GM19099 (cell line): ENCODE data around the gene LMBRD2.

Experiments used
- POLR2A ChIP-seq: IDR thresholded peaks from 3 replicates; pipeline ENCODE4 v1.6.1; 2011; ENCODE audit warnings: low read depth; ENCODE audit not compliant: insufficient read length; ENCODE audit errors: extremely low read depth

The LMBRD2 gene

DNA sequence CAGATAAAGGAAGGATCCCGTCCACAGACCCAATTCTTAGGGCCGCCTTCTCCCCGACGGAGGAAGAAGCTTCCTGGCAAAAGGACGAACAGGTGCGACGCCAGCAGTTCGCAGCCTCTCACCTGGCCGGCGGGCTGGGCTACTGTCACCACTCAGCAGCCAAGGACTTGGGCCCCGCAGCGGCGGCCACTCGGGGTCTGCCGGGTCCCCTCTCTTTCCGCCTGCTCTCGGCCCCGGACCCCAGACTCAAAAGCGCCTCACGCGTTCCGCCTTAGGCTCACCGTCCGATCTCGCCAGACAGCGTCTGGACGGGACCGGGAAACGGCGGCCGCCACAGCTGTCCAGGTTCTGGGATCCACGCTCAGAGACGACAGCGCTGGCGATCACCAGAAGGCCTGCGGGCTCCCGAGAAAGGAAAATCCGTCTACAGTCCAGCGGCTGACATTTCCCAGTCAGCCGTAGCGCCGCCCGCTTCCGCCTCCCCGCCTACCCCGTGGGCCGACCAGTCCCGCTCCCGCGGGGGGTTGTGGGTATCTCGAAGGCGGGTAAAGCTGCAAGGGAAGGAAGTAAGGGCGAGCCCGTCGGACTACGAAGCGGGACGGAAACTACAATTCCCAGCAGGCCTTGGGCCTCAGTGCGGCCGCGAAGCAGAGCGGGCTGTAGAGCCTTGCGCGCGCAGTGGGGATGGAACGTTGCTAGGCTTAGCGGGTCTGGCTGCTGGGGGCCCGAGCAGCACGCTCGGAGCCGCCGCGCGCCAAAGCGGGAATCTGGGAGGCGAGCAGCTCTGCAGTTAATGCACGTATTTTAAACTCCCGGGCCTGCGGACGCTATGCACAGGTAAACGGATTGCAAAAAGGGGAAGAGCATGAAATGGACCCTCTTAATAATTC is at the start of gene LMBRD2, which contains the start of gene SKP2:
TSS of gene LMBRD2 (minus strand) at position 454 of the 890 bp plus-strand sequence. CDS start 8,538 bp downstream, outside the sequence.
TSS of gene SKP2 (plus strand) at position 678 of the 890 bp plus-strand sequence. CDS start at position 830, 152 bp downstream.
- peak; percentile 79 for TF ChIP-seq POLR2A

DNA sequence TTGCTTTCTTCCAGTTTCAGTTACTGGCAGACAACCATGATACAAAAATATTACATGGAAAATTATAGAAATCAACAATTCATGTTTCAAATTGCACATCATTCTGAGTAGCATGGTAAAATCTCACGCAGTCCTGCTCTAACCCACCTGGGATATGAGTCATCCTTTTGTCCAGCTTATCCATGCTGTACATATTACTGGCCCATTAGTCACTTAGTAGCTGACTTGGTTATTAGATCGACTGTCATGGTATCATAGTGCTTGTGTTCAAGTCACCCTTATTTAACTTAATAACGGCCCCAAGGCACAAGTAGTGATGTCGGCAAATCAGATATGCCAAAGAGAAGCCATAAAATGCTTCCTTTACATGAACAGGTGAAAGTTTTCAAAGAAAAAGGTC is 48.8 kb upstream of the LMBRD2 start:
- TF ChIP-seq POLR2A, result no peak

DNA sequence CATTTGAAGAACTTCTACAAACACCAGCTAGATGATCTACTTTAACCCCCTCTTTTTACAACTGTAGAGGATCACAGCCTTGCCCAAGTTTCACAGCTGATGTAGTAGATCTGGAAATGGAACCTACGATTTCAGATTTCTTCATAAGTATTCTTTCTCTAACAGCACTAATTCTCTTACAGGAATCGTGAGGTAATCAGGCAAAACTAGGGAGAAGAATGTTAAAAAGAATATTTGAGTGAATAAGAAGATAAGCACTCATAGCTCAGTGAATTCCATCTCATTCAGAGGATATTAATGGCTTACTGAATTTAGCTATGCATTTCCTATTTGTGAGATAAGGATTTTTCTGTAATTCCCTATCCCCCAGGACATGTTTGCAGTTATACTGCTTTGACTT is 47.9 kb upstream of the LMBRD2 start:
- no peak for TF ChIP-seq POLR2A

DNA sequence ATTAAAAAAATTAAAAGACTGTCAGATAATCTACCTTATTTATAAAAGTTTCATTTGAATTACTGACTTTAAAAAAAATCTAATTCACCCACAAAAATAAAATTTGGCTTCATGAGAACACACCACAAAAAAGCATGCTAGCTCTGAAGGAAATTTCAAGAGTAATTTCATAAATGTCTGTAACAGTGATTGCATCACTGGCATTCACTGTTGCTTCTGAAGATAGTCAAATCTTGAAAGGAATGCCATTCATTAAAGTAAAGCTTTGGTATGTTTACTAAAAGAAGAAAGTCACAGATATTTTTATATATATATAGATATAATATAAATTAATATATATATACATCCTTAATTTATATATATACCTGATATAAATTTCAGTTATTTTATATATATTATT is 46.6 kb upstream of the LMBRD2 start:
- TF ChIP-seq POLR2A, result no peak

DNA sequence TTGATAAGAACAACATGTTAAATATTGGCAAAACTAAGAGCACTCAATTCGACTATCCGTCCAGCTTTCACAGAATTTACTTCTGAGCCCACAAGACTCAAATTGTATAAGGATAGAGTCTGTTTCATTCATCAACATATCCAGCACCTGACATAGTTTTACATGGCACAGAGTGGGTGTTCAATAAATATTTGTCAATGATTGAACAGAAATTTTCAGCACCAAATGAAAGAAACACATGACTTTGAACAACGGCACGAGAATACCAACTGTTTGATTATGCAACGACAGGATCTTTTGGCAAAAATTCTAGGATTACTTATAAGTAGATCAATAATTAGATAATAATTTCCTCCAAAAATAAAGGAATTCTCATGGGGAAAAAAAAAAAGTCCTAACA is 42.1 kb upstream of the LMBRD2 start:
- no peak for TF ChIP-seq POLR2A

DNA sequence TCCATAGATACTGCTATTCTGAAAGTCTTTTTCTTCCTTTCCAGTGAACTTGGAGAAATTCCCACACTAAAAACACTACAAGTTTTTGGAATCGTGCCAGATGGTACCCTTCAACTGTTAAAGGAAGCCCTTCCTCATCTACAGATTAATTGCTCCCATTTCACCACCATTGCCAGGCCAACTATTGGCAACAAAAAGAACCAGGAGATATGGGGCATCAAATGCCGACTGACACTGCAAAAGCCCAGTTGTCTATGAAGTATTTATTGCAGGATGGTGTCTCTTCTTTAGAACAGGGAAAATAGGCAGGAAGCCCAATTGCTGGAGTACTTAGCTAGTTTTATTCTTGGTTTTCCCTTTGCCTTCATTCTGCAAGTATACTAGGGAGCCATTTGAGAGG is 30.1 kb upstream of the LMBRD2 start:
- no peak for TF ChIP-seq POLR2A

DNA sequence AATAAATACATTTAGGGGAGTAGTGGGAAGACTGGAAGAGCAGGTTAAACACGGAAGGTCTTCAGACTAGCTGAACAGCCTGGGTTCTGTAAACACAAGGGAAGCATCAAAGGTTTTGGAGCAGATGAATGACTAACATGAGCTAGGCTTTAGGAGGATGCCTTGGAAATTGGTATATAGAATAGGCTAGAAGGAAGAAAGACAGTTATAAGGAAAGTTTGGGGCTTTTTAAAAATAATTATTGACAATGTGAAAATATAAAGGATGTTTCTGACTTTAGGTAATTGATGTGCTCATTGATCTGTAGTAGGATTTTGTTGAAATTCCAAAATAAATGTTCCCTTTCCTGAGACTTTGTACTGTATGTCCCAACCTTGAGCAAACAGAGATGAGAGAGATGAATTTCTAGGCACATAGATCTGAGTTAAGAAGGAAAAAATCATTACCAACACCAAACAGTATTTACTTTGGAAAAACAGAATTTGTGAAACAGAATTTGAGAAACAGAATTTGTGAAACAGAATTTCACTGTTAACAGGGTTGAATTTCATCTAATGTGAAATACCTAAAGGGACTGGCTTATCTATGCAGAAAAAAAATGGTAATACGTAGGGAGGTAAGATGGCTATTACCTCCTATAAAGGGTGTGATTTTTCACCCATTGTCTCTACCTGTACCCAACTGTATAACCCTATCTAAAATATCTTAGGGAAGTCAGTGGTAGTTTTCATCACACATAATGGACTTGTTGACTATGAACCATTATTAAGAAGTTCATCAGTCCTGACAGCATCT is 29.1 kb upstream of the LMBRD2 start:
- TF ChIP-seq POLR2A, result no peak

DNA sequence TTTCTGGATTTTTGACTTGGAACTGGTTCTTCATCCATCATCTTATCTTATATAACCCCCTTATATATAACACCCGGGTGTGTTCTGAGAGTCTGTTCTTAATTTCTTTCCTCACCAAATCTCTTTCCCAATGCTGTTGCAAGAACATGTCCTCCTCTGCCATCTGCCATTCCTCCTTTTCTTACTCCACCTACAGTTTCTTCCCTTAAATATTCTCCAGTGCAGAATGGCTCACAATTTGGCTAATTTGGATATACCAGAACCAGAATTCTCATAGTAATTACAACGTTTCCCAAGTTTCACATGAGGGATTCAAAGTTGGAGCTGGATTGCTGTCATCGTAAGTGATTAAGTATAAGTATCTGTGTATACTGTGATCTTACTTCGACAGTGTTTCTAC is 28.3 kb upstream of the LMBRD2 start:
- TF ChIP-seq POLR2A, result no peak

DNA sequence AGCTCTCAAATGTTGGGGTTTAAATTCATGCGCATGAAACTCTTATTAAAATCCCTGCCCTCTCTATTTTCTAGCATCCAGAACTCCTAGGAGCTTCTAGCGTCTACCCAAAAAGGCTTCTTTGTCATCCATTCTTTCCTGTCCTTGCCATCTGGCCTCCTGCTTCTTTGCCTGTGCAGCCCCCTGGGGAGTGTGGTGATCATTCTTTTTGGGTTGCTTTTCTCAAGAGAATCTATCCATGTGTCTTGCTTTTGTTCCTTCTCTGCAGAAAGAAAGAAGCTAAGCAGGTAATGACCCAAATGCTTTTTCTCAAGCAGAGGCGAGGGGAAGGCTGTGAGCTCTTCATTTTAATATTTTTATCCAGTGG is 26.8 kb upstream of the LMBRD2 start:
- TF ChIP-seq POLR2A, result no peak

DNA sequence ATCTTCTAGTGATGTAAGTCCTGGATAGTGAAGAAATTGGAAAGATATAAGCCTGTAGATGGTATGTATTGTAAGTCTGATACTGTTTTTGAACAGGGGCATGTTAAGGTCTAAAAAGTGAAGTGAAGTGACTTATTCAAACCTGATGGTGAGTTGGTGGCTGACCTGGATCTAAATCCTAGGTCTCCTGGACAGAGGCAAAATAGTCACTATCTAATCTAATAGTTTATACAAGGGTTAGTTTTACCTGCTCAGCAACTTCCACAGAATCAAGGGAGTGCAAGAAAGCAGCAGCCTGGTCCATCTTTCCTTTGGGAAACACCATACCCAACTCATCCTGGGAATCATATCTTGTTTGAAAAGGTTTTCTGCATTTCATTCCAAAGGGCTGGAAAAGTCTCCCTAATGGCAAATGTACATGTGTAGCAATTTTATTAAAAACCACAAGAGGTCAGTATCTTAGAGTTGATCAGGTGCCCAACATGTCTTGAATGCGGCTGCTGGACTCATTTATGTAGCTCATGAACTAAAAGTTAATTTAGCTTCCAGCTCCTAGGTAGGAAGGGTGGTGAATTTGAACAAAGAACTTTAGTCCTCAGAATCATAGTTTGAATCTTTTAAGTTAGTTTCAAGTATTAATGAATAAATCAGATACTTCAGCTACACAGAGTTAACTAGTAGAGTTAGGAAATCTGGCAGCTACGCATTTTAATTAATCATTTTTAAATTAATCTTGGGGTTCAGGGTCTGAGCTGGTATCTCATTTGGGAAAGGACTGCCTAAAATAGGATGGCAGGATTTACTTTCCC is 26.2 kb upstream of the LMBRD2 start:
- no peak for TF ChIP-seq POLR2A

DNA sequence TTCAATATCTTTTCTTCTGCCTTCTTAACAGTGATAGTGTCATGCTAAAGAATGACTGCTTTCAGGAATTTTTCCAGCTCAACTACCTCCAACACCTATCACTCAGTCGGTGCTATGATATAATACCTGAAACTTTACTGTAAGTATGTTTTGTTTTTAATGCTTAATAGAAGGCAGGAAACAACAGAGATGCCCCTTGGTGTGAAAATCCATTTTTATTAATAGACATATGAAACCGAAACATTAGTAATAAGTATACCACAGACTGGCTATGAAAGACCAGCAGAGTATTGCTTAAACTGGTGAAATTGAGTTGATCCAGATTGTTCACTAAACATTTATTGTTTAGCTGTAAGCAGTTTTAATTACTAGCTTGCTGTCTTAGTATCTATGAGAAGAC is 25.5 kb upstream of the LMBRD2 start:
- TF ChIP-seq POLR2A, result no peak

DNA sequence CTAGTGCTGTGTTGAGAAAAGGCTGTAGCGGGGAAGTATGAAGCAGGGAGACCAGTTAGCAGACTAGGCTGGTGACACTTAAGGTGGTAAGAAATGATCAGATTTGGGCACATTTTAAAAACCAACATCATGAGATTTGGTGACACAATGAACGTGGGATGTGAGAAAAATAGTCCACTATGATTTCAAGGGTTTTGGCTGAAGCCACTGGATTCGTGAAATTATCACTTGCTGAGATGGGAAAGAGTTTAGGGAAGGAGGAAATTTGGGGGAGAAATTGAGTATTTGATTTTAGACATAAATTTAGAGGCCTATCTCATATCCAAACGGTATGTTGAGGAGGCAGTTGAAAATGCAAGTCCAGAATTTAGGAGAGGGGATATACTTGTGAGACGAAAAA is 23.4 kb upstream of the LMBRD2 start:
- no peak for TF ChIP-seq POLR2A

DNA sequence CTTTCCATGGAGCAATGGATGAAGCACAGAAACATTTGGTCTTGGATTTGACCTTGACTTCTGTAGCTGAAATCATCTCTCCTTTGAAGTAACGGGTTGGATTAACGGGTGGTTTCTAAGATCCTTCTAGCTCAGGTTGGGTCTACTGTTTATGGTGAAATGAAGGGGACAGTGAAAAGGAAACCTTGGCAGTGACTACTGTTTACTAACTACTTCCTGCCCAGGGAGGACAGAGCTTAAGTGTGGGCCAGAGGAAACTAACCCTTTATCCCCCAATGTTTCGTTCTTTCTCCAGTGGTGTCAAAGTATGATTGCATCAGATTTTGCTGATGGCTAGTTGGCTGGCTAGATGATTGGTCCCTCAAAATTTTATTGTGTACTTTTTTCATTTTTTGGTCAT is 22.4 kb upstream of the LMBRD2 start:
- TF ChIP-seq POLR2A, result no peak

DNA sequence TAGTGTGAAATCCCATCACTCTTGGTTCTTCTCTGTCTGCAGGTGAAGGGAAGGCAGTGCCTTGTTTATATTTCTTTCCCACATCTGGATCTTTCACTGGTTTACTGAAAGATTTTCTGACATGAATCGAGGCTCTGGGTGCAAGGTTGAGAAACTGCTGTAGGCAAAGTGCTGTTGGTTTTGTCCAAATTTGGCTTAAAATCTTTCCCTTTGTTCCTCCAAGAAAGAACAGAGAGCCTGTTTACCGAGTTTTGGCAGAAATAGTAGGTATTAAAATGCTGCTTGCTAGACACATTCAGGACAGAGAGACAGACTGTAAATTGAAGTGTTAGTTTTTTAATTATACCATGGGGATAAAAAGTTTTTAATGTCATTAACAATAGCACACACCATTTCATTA is 21.7 kb upstream of the LMBRD2 start:
- TF ChIP-seq POLR2A, result no peak

DNA sequence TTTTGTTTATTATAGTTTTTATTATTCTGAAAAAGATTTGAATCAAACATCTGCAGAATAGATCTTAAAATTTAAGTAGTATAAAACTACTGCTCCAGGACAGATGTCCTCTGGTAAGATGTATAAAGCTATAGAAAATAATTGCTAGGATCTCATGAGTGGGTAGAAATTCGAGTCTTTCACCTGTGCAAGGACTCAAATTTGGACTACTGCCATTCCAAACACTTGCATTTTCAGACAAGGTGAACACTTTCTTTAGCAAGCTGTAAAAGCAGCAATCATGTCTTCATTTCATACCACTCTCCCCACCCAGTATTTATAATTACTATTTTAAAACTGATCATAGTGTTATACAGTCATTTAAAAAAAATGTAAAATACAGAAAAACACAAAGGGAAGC is 20.9 kb upstream of the LMBRD2 start:
- no peak for TF ChIP-seq POLR2A

DNA sequence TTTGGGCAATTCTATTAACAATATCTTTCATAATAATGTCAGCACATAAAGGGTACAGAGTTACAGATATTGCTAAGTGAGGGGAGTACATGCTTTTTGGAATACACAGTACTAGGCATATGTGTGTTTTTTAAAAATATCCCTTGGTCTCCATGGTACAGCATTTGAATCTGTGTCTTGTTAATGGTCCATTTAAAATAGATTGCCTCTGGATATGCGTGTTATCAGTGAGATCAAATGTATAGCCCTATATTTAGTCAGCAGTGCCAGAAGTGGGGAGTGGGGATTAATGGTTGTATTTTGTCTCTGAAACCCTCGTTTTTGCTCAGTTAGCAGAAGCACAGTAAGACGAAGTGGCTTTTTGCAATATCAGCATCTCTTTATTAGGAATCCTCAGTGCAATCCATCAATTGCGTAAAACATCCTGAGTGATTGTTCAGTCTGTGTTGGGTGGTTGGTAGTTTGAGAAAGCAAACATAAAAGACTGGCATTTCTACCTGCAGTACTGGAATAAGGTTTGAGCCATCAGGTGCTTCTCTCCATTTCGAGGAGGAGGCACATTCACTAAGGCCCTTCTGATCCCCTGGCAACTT is 19.2 kb upstream of the LMBRD2 start:
- TF ChIP-seq POLR2A, result no peak

DNA sequence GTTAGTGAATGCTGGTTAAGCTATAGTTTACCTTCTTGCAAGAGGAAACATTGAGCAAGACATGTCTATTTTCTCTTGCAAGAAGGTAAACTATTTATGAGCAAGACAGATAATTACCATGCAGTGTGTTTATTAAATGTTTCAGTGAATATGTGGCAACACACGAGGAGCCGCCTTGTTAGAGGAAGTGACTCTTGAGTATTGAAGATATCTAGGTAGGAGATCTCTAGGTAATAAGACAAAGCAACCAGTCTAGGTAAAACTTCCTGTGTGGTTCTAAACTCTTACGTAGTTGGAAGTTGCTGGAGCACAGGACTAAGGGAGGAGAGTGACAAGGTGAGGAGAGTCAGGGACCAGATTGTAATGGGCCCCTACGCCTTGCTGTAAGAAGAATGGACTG is 17.1 kb upstream of the LMBRD2 start:
- TF ChIP-seq POLR2A, result no peak
